ENCODE data around the gene HES3.

HES3 gene

GRCh38 chr1:6208723-6209660 lies 35.0 kb upstream of the HES3 start:
- peak overlapping the region; percentile 12 for H3K4me3 ChIP-seq (ENCODE audit: low read depth, low read length)
- DNase-seq (ENCODE audit: low read depth), result peak; percentile 66
- TF ChIP-seq MYC (IDR thresholded peaks at IDR 0.05; ENCODE audit: low read depth, low read length), result no peak; the same call in 1 of the 2 replicates
- no peak for TF ChIP-seq POLR2A (IDR thresholded peaks at IDR 0.05; ENCODE audit: extremely low read depth, insufficient read length)
- TF ChIP-seq CTCF (IDR thresholded peaks at IDR 0.05; ENCODE audit: low read depth, low read length), result peak; percentile 15
- TF ChIP-seq MAX (IDR thresholded peaks at IDR 0.05; ENCODE audit: low read depth, low read length), result peak; percentile 46; the same call in 1 of the 2 replicates

- no peak for TF ChIP-seq CTCF (IDR thresholded peaks at IDR 0.05; ENCODE audit: low read depth, low read length)
- TF ChIP-seq MAX (IDR thresholded peaks at IDR 0.05; ENCODE audit: low read depth, low read length), result no peak
- no peak for TF ChIP-seq MYC (IDR thresholded peaks at IDR 0.05; ENCODE audit: low read depth, low read length)
- DNase-seq (ENCODE audit: low read depth), result peak; percentile 49
- H3K4me3 ChIP-seq (ENCODE audit: low read depth, low read length), result peak overlapping the region; percentile 12
Measured at GRCh38 chr1:6209661-6210580, 34.1 kb upstream of the HES3 start.

DNA sequence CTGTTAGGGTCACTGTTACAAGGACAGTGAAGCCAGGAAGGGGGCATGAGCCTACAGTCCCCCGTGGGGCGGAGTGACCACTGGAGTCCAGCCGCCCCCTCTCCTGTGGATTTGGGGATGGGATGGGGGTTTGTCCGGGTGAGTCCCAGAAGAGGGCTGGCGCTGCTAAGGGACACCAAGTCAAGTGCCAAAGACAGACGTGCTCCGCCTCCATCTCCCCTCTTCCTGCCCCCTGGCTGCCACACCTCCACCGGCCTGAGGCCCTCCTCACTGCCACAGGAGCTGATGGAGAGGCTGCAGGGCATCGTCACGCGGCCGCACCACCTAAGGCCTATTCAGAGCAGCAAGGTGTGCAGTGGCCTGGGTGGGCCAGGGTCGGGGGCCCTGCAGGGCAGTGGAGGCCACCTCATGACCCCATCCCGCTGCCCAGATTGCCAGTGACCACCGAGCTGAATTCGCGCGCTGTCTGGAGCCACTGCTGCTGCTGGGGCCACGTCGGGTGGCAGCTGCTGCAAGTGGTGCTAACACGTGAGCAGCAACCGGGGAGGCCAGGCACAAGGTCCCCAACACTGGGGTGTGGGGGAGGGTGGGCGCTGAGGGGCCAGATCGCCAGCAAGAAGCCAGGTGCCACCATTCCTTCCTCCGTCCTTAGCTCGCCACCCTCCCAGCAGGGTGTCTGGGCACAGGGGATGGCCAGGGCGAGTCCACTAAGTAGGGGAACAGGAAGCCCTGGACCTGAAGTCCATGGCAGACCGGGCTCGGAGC lies 33.2 kb upstream of the HES3 start:
- H3K4me3 ChIP-seq (ENCODE audit: low read depth, low read length), result no peak overlapping the region
- DNase-seq (ENCODE audit: low read depth), result no peak
- TF ChIP-seq MYC (IDR thresholded peaks at IDR 0.05; ENCODE audit: low read depth, low read length) (no peak), CTCF (IDR thresholded peaks at IDR 0.05; ENCODE audit: low read depth, low read length) (no peak), MAX (IDR thresholded peaks at IDR 0.05; ENCODE audit: low read depth, low read length) (no peak), POLR2A (IDR thresholded peaks at IDR 0.05; ENCODE audit: extremely low read depth, insufficient read length) (no peak)

GRCh38 chr1:6211731-6212130 lies 32.2 kb upstream of the HES3 start:
- TF ChIP-seq MAX (IDR thresholded peaks at IDR 0.05; ENCODE audit: low read depth, low read length) (no peak), CTCF (IDR thresholded peaks at IDR 0.05; ENCODE audit: low read depth, low read length) (no peak), POLR2A (IDR thresholded peaks at IDR 0.05; ENCODE audit: extremely low read depth, insufficient read length) (no peak), MYC (IDR thresholded peaks at IDR 0.05; ENCODE audit: low read depth, low read length) (no peak)
- H3K4me3 ChIP-seq (ENCODE audit: low read depth, low read length), result no peak overlapping the region
- no peak for DNase-seq (ENCODE audit: low read depth)
